RCC 7860 (cell line): ENCODE measurements around the gene RTN1.

Experiments
- DNase-seq: peaks from one replicate; pipeline ENCODE4 v3.0.0-alpha.2; 2015; ENCODE audit warnings: low spot score
- FAIRE-seq: peaks from 2 replicates; lab custom pipeline; 2012; peaks lifted over from hg19 to GRCh38; lab: Jason Lieb, UNC

The RTN1 gene, protein sequence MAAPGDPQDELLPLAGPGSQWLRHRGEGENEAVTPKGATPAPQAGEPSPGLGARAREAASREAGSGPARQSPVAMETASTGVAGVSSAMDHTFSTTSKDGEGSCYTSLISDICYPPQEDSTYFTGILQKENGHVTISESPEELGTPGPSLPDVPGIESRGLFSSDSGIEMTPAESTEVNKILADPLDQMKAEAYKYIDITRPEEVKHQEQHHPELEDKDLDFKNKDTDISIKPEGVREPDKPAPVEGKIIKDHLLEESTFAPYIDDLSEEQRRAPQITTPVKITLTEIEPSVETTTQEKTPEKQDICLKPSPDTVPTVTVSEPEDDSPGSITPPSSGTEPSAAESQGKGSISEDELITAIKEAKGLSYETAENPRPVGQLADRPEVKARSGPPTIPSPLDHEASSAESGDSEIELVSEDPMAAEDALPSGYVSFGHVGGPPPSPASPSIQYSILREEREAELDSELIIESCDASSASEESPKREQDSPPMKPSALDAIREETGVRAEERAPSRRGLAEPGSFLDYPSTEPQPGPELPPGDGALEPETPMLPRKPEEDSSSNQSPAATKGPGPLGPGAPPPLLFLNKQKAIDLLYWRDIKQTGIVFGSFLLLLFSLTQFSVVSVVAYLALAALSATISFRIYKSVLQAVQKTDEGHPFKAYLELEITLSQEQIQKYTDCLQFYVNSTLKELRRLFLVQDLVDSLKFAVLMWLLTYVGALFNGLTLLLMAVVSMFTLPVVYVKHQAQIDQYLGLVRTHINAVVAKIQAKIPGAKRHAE

DNA sequence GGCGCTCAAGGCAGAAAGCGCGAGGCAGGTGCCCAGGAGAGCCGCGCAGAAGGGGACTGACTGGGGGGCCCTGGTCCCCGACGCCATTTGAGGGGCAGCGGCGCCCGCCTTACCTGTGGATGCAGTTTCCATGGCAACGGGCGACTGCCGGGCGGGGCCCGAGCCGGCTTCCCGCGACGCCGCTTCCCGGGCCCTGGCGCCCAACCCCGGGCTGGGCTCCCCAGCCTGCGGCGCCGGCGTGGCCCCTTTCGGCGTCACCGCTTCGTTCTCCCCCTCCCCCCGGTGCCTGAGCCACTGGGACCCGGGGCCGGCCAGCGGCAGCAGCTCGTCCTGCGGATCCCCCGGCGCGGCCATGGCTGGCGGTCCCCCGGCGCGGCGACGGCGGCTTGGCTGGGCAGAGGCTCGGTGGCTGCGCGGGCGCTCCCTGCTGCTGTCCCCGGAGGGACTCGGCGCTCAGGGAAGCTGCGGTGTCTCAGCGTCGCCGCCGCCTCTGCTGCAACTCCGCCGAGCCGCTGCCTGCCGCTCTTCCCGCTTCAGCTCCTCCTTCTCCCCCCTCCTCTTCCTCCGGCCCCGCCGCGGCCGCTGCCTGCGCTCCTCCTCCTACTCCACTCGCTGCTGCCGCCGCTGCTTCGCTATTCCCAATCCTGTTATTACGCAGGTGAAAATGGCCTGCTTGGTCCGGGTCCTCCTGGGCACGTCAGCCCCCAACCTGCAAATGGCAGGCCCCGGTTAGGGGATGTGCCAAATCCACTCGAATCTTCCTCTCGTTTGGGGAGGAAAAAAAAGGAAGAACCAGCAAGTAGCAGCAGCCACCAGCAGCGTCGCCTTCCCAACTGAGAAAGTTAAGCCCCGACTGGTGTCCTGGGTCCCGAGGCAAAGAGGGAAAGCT is at the start of gene RTN1:
Gene RTN1, minus strand, starts transcription at position 500 of the 889 bp plus-strand sequence. Its CDS starts 146 bp downstream, at position 354.
- FAIRE-seq (no peak), DNase-seq (no peak)

DNA sequence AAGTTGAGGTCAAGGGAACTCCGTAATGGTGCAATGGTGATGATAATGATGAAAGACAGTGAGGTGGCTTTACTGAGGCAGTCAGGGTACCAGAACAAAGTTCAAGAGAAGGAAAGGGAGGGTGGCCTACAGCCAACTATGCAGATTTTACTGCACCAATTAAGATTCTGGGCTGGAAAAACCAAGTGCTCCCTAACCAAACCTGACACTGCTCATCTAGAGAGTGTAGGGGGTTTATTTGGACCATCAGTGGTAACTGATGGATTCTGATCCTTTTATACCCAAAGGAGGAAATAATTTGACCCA is 49.8 kb upstream of the RTN1 start:
- DNase-seq (no peak), FAIRE-seq (no peak)

DNA sequence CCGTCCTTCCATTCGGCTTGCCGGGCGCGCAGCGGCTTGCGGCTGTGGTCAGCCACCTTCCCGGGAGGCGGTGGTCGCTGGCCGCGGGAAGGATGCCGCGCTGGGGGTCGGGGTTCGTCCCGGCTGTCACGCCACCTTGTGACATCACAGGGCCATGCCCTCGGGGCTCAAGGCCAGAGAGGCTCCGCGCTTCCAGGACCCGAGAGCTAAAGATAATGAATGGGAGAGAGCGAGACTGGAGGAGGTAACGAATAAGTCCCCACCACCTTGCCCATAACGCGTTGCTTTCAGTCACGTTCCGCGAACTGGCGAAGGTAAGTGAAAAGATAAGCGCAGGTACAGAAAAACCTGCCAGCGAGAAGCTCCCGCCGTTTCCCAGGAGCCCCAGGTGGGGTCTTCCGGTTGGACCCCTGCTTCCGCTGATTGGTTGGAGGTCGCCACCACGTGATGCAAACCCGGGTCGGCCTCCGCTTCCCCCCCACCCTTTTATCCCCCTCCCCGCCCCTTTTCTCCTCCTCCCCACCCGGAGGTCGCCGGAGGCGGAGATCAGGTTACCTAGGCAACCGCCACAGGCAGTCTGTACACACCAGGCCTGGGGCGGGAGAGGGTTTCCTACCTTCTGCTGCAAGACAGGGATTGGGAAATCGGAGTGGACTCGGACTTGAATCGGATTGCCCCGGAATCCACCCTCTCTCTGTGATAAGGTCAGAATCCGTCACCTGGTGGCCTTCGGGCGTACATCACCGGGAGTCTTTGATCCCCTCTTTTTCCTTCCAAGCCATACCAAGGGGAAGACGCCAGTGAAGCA is 49.2 kb upstream of the RTN1 start, which contains the start of gene LRRC9:
Gene LRRC9, plus strand, starts transcription at position 575 of the 808 bp plus-strand sequence.
- no peak for FAIRE-seq

DNA sequence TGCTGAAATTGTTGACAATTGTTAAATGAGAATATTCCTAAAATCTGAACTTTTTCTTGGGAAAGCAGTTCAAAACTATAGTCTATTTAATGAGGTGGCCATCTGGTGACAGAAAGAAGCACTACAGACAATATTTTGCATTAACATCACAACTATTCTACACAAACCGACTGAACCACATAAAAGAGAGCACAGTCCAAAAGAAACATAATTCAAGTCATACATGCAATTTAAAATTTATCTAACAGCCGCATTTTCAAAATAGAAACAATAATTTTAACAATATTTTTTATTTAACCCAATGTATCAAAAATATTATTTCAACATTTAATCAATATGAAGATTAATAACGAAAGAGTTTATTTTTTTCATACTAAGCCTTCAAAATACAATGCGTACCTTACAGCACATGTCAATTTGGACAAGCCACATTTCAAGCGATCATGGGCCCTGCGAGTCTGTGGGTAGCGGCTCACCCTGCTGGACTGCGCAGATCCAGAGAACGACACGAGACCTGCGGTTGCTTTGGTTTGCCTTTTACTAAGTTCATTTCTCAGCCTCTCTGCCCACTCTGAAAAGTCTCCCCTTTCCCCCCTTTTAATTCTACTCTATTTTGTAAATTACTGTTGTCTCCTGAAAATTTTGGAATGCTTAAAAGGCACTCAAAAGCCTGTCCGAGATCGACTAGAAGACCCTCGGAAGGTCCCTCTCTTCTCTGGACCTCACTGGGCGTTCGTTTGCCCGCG is 48.4 kb upstream of the RTN1 start:
- DNase-seq (no peak), FAIRE-seq (no peak)

More for the DNA sequence above, 49.2 kb upstream of the RTN1 start, which contains the start of gene LRRC9:
- DNase-seq: no peak

DNA sequence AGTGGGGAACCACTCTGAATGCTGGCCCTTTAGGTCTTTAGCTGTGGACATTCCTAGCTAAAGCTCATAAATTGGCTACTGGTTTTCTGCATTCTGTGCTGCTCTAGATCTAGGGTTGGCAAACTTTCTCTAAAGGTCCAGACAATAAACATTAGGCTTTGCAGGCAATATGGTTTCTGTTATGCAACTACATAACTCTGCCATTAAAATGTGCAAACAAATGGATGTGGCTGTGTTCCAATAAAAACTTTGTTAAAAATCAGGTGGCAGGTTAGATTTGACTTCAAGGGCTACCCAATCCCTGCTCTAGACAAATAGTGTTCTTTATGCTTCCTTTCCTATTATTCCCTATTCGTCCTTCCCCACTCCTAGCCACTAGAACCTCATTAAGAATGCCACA is 42.6 kb upstream of the RTN1 start:
- no peak for FAIRE-seq
- DNase-seq: no peak

DNA sequence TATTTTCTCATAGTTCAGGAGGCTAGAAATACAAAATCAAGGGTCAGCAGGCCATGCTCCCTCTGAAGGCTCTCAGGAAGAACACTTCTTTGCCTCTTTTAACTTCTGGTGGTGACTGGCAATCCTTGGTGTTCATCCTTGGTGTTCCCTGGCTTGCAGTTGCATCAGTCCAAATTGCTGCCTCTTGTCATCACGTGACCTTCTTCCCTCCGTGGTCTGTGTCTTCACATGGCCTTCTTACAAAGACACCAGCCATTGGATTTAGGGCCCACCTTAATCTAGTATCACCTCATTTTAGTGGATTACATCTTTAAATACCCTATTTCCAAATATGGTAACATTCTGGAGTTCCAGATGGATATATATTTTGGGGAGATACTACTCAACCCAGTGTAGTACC is 41.9 kb upstream of the RTN1 start:
- DNase-seq (no peak), FAIRE-seq (no peak)

DNA sequence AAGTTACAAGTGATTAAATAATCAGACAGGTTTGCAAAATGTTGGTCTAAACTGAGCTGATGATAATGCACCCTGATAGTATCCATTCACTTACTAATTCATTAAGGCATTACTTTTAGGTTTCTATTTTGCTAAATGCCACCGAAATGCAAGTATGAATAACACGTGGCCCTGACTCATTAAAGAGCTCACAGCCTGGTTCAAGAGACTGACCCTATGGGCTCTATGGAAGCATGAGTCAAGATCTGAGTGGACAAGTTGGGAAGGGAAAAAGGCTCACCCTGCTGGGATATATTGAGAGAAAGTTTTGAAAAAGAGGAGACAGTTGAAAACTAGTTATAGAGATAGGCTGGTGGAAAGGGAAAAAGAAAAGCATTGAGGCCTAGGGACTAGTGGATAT is 34.6 kb upstream of the RTN1 start:
- no peak for FAIRE-seq

DNA sequence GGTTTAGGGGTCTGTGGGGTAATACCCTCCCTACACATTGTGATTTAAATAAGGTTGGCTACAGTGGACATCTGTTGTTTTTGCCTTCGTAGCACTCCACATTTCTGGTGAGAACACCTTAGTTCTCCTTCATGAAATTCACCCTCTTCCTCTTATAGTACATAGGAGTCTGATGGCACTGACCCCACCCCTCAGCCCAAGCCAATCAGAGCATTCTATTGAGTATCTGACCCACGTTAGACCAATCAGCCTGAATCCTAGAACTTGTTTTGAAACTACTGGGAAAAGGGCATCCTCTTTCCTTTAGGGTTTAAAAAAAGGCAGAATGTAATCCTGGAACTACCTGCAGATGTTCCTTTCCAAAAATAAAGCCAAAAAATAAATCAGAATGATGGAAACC is 33.6 kb upstream of the RTN1 start:
- FAIRE-seq (no peak), DNase-seq (no peak)

More for the DNA sequence above, 34.6 kb upstream of the RTN1 start:
- DNase-seq: no peak

DNA sequence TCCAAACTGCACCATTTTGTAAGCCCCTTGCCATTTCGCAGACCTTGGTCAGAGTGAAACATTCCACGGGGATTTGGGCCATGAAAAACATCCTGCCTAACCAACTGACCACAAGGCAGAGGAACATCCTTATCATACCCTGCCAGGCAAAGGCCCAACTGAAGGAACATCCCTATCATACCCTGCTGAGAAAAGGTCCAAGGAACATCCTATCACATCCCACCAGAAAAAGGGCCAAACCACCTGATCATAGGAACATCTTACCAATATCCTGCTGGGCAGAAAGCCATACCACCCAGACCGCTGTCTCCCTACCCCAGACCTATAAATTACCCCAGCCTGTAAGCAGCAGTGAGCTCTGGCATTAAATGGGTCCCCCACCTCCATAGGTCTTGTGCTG is 30.0 kb upstream of the RTN1 start:
- FAIRE-seq: no peak
- DNase-seq: no peak

DNA sequence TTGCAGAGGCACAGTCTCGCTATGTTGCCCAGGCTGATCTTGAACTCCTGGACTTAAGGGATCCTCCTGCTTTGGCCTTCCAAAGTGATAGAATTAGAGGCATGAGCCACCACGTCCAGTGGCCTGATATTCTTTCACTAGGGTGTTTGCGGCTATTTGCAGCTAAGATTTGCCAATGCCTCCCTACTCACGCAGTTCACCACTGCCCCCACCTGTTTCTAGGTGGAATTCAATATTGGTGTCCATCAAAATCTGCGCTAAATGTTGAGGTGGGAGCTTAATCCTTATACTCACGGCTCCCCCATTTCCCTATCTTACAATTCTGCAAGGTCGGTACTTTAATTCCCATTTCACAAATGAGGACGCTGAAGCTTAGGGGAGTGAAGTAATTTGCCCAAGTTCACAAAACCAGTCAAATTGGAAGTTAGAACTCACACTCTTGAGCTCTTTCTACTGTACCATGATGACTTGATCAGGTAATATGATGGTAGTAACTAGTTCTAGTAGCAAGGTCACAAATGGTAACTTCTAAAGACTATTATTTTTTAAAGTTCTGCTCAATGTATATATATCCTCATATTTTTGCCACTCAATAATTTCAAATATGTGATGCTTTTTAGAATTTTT is 27.3 kb upstream of the RTN1 start:
- FAIRE-seq (no peak), DNase-seq (no peak)

DNA sequence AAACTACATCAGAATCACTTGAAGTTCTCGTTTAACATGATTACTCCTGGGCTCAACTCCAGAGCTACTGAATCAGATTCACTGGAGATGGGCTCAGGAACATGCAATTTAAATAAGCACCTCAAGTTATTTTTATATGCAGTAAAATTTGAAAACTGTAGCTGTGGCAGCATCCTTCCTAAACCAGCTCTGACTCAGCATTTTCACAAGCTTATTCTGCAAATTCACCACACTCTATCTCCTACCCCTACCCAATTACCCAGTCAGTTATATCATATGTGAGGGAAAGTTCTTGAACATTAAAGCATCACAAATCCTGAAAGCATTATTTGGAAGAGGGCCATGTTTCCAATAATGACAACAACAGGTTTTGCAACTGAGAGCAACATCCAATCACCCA is 25.1 kb upstream of the RTN1 start:
- DNase-seq: no peak
- no peak for FAIRE-seq

DNA sequence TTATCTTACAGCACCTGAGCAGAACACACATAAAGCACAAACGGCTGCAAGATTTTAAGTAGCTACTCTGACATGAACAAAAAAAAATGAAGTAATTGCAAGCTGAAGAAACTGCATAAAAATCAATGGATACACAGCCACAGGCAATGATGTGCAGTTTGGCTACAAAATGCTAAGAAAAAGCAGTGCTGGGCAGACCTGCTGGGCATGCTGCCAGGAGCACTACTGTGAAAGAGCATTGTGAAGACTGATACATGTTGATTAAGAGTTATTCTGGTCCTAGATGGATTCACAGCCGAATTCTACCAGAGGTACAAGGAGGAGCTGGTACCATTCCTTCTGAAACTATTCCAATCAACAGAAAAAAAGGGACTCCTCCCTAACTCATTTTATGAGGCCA is 20.1 kb upstream of the RTN1 start:
- no peak for DNase-seq
- no peak for FAIRE-seq

DNA sequence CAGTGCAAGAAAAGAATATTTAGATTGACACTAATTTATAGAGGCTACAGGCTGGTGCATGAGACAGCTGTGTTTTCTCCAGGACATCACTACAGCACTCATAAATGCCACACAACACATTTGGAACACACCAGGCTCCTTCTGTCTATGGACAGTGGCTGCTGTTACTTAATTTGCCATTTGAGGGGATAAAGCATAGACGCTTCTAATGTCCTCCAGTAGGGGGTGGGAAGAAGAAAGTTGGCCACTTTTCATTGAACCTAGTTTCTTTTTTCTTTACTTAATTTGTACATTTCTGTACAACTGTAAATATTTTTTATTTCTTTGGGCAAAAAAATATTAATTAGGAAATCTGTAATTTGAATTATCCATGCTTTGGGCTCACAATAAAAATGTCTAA is 12.4 kb upstream of the RTN1 start:
- FAIRE-seq (no peak), DNase-seq (no peak)

DNA sequence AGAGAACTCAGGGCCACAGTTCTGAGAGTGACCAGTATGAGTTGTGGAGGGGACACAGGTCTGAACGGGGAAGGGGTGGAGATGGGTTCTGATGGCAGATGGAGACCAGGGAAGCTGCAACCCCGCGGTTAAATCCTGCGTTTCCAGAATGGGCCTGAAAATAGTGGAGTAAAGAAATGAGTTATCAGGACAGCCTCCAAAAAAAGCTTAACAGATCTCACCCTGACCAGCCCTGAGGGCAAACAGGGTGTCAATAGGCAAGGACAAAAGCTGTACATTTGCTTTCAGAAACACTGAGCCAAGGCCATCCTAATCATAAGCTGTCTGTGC is 555 bp upstream of the RTN1 start:
- FAIRE-seq: no peak
- DNase-seq: no peak

DNA sequence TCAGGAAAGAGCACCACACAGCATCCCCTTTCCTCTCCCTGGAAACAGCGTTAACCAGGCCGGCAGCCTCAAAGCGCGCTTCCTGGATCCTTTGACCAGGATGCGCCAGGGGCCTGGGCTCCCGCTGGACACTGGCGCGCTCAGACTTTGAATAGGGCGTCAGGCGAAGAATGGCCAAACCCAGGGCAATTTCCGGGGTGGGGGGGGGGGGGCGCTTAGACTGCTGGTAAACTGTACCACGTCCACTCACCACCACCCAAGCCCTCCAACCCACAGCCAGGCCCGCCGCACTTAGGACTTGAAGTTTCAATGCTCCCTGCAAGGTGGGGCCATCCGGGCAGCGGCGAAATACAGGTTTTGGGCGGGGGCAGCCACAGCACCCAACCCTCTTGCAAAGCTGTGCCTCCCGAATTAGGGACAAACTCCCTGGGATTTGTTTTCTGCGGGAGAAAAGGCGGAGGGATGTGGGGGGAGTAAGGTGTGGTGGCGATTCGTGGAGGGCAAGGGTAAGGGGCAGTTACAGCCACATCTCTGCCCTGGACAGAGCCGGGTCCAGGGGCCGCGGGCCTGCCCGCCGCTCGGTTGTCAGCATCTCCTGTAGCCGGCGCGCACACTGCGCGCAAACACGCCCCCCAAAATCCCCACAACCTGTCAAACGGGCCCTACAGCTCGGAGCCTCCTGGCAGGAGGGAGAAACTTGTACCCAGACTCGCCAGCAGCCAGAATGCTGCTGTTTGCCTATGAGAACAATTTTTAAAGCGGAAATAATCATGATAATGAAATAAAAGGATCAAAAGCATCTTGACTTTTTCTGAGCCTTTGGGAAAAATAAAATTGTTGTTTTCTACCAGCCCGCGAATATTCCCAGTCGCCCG is 958 bp downstream of the RTN1 start:
- no peak for FAIRE-seq
- no peak for DNase-seq

DNA sequence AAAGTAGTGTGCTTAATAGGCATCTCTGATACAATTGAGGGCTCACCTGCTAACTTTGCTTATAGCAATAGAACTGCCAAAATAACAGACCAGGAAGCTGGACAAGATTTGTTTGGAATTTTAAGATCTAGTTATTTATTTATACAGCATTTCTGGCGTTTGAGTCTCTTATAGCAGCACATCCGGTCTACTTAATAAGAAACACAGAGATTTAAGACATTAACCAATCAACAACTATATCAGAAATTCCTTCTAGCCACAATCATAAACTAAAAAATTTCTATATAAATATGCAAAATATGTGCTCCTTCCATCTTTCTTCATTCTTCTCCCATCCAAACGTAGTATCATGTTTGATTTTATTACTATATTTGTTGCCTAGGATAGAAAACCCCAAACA is 2.6 kb downstream of the RTN1 start:
- FAIRE-seq (no peak), DNase-seq (no peak)

DNA sequence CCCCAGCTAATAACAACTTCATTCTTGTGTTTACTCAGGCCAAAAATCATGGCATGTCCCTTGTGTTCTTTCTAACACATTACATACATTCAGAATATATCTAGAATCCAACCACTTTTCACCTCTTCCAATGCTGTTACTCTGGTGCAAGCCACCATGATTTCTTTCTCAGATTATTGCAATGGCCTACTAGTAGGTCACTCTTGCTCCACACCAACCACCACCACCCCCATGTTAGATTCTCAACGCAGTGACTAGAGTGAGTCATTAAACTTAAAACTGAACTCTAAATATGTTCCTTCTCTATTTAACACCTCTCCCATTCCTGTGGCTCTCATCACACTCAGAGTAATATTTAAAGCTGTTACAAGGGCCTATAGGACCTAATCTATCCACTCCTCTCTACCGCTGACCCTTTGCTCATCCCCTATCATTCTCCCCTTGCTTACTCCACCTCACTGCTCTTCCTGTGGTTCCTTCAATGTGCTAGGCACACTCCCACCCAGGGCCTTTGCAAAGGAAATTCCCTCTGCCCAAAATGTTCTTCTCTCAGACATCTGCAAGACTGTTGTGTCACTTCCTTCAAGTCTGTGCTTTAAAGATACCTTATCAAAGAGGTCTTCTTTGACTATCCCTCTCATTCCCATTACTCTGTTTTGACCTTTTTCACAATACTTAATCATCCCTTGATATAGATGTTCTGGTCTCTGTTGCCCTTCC is 6.6 kb downstream of the RTN1 start:
- DNase-seq (no peak), FAIRE-seq (no peak)

DNA sequence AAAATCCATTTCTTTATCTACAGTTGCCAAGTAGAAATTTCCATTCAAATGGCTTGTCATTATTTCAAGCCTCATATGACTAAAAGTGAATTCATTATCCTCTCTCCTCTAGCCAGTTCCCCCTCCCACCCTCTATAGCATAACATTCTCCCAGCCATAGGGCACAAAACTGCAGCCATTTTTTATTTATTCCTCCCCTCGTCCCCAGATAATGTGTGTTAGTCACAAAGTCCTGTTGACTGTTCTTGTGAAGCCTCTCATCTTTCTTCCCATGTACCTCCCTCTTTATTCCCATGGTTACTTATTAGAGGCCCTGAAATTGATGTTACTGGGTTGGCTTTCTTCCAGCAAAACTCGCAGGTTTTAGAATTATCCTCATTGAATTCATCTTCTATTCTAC is 13.2 kb downstream of the RTN1 start:
- no peak for FAIRE-seq
- DNase-seq: no peak
